SK-N-SH treated with all-trans-retinoic acid at 6 μM for 48 hours (cell line): ENCODE data around the gene KCNK5.

Source experiments
- BACH2 ChIP-seq: fragments of 250-450 bp; sonication (Bioruptor Pico); IDR thresholded peaks from 2 replicates; pipeline ENCODE4 v1.9.0; 2021; ENCODE audit warnings: mild to moderate bottlenecking, borderline replicate concordance
- CSRNP3 ChIP-seq: fragments of 250-450 bp; sonication (Bioruptor Pico); IDR thresholded peaks from 2 replicates; pipeline ENCODE4 v1.5.1; 2021; ENCODE audit warnings: mild to moderate bottlenecking, moderate library complexity
- ISL1 ChIP-seq: fragments of 250-450 bp; sonication (Bioruptor Pico); IDR thresholded peaks from 2 replicates; pipeline ENCODE4 v2.1.2; 2022; ENCODE audit warnings: mild to moderate bottlenecking, moderate library complexity
- RARB ChIP-seq: fragments of 250-450 bp; sonication (Bioruptor Pico); IDR thresholded peaks from 2 replicates; pipeline ENCODE4 v1.8.0; 2021; ENCODE audit warnings: mild to moderate bottlenecking, moderate library complexity
- ZFP3 ChIP-seq: fragments of 250-450 bp; sonication (Bioruptor Pico); IDR thresholded peaks from 2 replicates; pipeline ENCODE4 v1.5.0; 2020; ENCODE audit warnings: mild to moderate bottlenecking, moderate library complexity
- ZNF70 ChIP-seq: fragments of 450-650 bp; formaldehyde crosslinking; IDR thresholded peaks from 2 replicates; pipeline ENCODE4 v1.5.0; 2020; ENCODE audit warnings: mild to moderate bottlenecking, moderate library complexity
- ZNF8 ChIP-seq: fragments of 450-650 bp; formaldehyde crosslinking; IDR thresholded peaks from 2 replicates; pipeline ENCODE4 v1.5.0; 2020; ENCODE audit warnings: mild to moderate bottlenecking, moderate library complexity

GRCh38 chr6:39167866-39168625, 61.2 kb downstream of the KCNK5 start:
- TF ChIP-seq ZNF8: no peak
- TF ChIP-seq ISL1 (CRISPR knock-in tag): no peak
- TF ChIP-seq RARB: no peak
- no peak for TF ChIP-seq ZNF70
- no peak for TF ChIP-seq BACH2
- TF ChIP-seq CSRNP3 (CRISPR knock-in tag): no peak
- no peak for TF ChIP-seq ZFP3 (CRISPR knock-in tag)
